ENCODE data around the gene ADGRL3. TPM values are rescaled to one million over a fixed set of nuclear protein-coding genes. Genes with fewer than 3 reads are reported as not detected.

Gene ADGRL3
- total RNA-seq, 4 donors from 2014 or later = 0.67 to 4.6 (median 1.6) TPM

DNA sequence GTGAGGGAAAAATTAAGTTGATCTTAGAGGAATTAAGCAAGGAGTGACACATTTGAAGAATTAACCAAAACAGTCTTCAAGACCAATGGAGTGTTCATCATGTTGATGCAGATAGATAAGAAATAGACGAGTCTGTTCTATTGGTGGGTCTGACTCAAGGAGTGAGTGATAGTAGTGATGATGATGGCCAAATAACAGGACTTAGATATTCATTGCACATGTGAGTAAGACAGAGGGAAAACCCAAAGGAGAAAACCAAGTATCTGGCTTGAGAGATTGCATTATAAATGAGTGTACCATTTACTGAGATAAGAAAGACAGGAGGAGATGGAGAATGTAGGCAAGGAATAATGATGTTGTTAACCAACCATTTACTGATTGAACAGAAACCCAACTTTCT is 321.3 kb downstream of the ADGRL3 start:
- Histone ChIP-seq H3K9me3 (no peaks in the 10 kb centered on the region), H3K36me3 (no peaks in the 10 kb centered on the region), H3K4me1 (no peaks in the 10 kb centered on the region), H3K4me3 (replicated peaks in 1 of 3) (no peak overlapping the region), H3K27ac (no peak overlapping the region), H3K27me3 (no peaks in the 10 kb centered on the region)
- DNase-seq = no peak
- intact Hi-C loops (cut with DNase I) = no loop called here
- 87 to 91% methylated on average over 1 of the region's 1 CpG for WGBS, 2 donors
- no peak for TF ChIP-seq POLR2A (IDR thresholded peaks at IDR 0.05)

GRCh38 chr4:61522312-61522711 is 322.2 kb downstream of the ADGRL3 start:
- TF ChIP-seq CTCF (IDR thresholded peaks at IDR 0.05) (no peak), POLR2A (IDR thresholded peaks at IDR 0.05) (no peak)
- no peaks in the 10 kb centered on the region for H3K9me3 ChIP-seq
- no peak for DNase-seq
- H3K4me1 ChIP-seq = no peaks in the 10 kb centered on the region
- no peak overlapping the region for H3K27ac ChIP-seq
- WGBS, 2 donors = 93 to 97% methylated on average over 2 of the region's 2 CpGs
- H3K27me3 ChIP-seq = no peaks in the 10 kb centered on the region
- no peaks in the 10 kb centered on the region for H3K36me3 ChIP-seq
- H3K4me3 ChIP-seq (replicated peaks in 1 of 3) = no peak overlapping the region
- intact Hi-C loops (cut with DNase I) = no loop called here

- no peak for DNase-seq
- Histone ChIP-seq H3K4me3 (replicated peaks in 1 of 3) (no peak overlapping the region), H3K9me3 (no peaks in the 10 kb centered on the region), H3K36me3 (no peaks in the 10 kb centered on the region), H3K4me1 (no peaks in the 10 kb centered on the region), H3K27ac (no peak overlapping the region), H3K27me3 (no peaks in the 10 kb centered on the region)
- WGBS, 2 donors = 84 to 94% methylated on average over 4 of the region's 4 CpGs
- intact Hi-C loops (cut with DNase I) = no loop called here
- TF ChIP-seq CTCF (IDR thresholded peaks at IDR 0.05) (no peak), POLR2A (IDR thresholded peaks at IDR 0.05) (no peak)
Measured at GRCh38 chr4:61527888-61528287, 327.8 kb downstream of the ADGRL3 start.

GRCh38 chr4:61528595-61528994 is 328.5 kb downstream of the ADGRL3 start:
- H3K4me1 ChIP-seq = no peaks in the 10 kb centered on the region
- no peak overlapping the region for H3K27ac ChIP-seq
- 88 to 94% methylated on average over 1 of the region's 1 CpG for WGBS, 2 donors
- DNase-seq = no peak
- intact Hi-C loops (cut with DNase I) = no loop called here
- no peaks in the 10 kb centered on the region for H3K36me3 ChIP-seq
- H3K27me3 ChIP-seq = no peaks in the 10 kb centered on the region
- TF ChIP-seq POLR2A (IDR thresholded peaks at IDR 0.05) = no peak
- no peak for TF ChIP-seq CTCF (IDR thresholded peaks at IDR 0.05)
- H3K9me3 ChIP-seq = no peaks in the 10 kb centered on the region
- H3K4me3 ChIP-seq (replicated peaks in 1 of 3) = no peak overlapping the region

DNA sequence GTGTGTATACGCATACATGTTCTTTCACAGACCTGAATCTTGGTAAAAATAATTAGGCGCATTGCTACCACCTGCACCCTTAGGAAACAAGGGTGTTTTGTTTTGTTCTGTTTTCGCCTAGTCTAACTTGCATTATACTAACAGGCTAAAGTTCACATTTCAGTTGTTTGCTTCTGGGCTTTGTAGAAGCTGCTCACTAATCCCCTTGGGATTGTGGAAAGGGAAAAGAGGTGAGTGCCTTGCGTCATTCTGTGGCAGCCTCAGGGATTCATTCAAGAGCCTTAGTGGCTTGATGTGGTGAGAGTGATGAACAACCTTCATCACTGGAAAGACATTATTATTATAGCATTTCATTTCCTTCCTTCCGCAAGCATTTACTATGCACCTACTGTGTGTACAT is 331.1 kb downstream of the ADGRL3 start:
- Histone ChIP-seq H3K36me3 (no peaks in the 10 kb centered on the region), H3K9me3 (no peaks in the 10 kb centered on the region), H3K27ac (no peak overlapping the region), H3K27me3 (no peaks in the 10 kb centered on the region), H3K4me3 (replicated peaks in 1 of 3) (no peak overlapping the region), H3K4me1 (no peaks in the 10 kb centered on the region)
- no peak for DNase-seq
- intact Hi-C loops (cut with DNase I) = no loop called here
- 84% methylated on average over 5 of the region's 5 CpGs for WGBS, 2 donors
- TF ChIP-seq POLR2A (IDR thresholded peaks at IDR 0.05) (no peak), CTCF (IDR thresholded peaks at IDR 0.05) (no peak)

Measured in thyroid gland (tissue), 4 donors.